Brain microvascular endothelial cell (primary cell): ENCODE results near the gene KRIT1.
"Not testable (repeated sequence)": the region's sequence is repeated elsewhere in the genome, so short reads cannot be mapped to it uniquely, and the experiment has no call there.

Source experiments
- DNase-seq: peaks from one replicate; pipeline ENCODE4 v3.0.0-alpha.2; 2020
- H3K27ac ChIP-seq: fragments of 250-450 bp; sonication (Bioruptor Pico); 2 replicates; pipeline ENCODE4 v1.5.1; 2020; ENCODE audit warnings: mild to moderate bottlenecking, moderate library complexity
- H3K27me3 ChIP-seq: fragments of 250-450 bp; sonication (Bioruptor Pico); replicated peaks from 2 replicates; pipeline ENCODE4 v1.5.1; 2020; ENCODE audit warnings: mild to moderate bottlenecking
- H3K36me3 ChIP-seq: fragments of 250-450 bp; sonication (Bioruptor Pico); replicated peaks from 2 replicates; pipeline ENCODE4 v1.5.1; 2020; ENCODE audit warnings: mild to moderate bottlenecking
- H3K4me3 ChIP-seq: 2 replicates; pipeline ENCODE4 v1.5.1; 2011; ENCODE audit warnings: low read depth, mild to moderate bottlenecking, control low read depth, low read length, moderate library complexity
- in situ Hi-C: cut with HindIII; loops from 2 replicates; pipeline ENCODE4 v1.10.0; 2017; ENCODE audit warnings: low sequenced_read_pairs, low pct_ligation_motif_present
- TF ChIP-seq, protein P1 (sequence below): IDR thresholded peaks from 2 replicates; pipeline ENCODE4 v1.5.1; 2011; ENCODE audit warnings: low read depth, mild to moderate bottlenecking, moderate library complexity, low read length, control low read depth, inconsistent platforms; ENCODE audit errors: missing control alignments

KRIT1 gene

GRCh38 chr7:92221766-92222165 is 23.9 kb downstream of the KRIT1 start:
- DNase-seq: no peak
- no peak overlapping the region for H3K4me3 ChIP-seq
- TF ChIP-seq, protein P1, sequence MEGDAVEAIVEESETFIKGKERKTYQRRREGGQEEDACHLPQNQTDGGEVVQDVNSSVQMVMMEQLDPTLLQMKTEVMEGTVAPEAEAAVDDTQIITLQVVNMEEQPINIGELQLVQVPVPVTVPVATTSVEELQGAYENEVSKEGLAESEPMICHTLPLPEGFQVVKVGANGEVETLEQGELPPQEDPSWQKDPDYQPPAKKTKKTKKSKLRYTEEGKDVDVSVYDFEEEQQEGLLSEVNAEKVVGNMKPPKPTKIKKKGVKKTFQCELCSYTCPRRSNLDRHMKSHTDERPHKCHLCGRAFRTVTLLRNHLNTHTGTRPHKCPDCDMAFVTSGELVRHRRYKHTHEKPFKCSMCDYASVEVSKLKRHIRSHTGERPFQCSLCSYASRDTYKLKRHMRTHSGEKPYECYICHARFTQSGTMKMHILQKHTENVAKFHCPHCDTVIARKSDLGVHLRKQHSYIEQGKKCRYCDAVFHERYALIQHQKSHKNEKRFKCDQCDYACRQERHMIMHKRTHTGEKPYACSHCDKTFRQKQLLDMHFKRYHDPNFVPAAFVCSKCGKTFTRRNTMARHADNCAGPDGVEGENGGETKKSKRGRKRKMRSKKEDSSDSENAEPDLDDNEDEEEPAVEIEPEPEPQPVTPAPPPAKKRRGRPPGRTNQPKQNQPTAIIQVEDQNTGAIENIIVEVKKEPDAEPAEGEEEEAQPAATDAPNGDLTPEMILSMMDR: no peak
- H3K27ac ChIP-seq: no peak overlapping the region
- peaks cover 41% of the 10 kb centered on the region for H3K36me3 ChIP-seq
- H3K27me3 ChIP-seq: no peaks in the 10 kb centered on the region
- in situ Hi-C loops: no loop called here

GRCh38 chr7:92206672-92207071 is 39.0 kb downstream of the KRIT1 start:
- no peak for DNase-seq
- peaks cover 26% of the 10 kb centered on the region for H3K36me3 ChIP-seq
- TF ChIP-seq, protein P1: no peak
- in situ Hi-C loops: no loop called here
- H3K27ac ChIP-seq: no peak overlapping the region
- no peak overlapping the region for H3K4me3 ChIP-seq
- no peaks in the 10 kb centered on the region for H3K27me3 ChIP-seq

DNA sequence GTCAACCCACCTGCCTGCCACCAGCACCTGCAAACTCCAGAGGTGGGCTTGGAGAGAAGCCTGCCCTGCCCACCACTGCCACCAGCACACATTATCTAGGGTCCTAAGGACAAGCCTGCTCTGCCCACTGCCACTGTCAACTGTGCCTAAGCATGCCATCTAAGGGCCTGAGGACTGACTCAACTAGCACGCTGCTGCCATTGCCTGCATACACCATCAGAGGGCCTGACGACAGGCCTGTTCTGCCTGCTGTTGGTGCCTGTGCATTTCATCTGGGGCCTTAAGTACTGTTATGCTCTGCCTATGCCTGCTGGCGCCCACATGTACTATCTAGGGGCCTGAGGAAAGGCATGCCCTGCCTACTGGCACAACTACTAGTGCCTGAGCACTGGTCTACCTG is 39.7 kb downstream of the KRIT1 start:
- TF ChIP-seq, protein P1: peak; percentile 1
- no peaks in the 10 kb centered on the region for H3K27me3 ChIP-seq
- peaks cover 21% of the 10 kb centered on the region for H3K36me3 ChIP-seq
- H3K4me3 ChIP-seq: no peak overlapping the region
- in situ Hi-C loops: no loop called here
- DNase-seq: no peak
- no peak overlapping the region for H3K27ac ChIP-seq

DNA sequence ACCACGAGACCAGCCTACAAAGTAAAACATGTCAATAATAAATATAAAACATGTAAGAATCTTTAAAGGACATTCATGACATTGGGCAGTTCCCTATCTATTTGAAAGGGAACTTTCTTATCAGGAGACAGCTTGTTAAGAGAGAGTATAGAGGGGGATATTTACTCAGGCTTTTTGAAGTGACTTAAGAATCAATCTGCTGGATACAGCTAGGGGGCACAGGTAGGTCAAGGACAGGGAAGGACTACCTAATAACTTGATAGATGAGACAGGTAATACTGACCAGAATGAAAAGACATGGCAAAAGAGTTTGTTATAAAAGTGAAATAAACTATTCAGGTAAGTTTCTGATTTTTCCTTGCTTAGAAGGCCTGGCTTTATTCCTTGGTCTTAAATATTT is 44.9 kb downstream of the KRIT1 start:
- in situ Hi-C loops: no loop called here
- H3K4me3 ChIP-seq: no peak overlapping the region
- DNase-seq: no peak
- TF ChIP-seq, protein P1: no peak
- no peak overlapping the region for H3K27ac ChIP-seq
- H3K27me3 ChIP-seq: no peaks in the 10 kb centered on the region
- H3K36me3 ChIP-seq: peaks cover 12% of the 10 kb centered on the region

- no peak for DNase-seq
- TF ChIP-seq, protein P1: no peak
- Histone ChIP-seq H3K4me3 (no peak overlapping the region), H3K27ac (no peak overlapping the region), H3K27me3 (no peaks in the 10 kb centered on the region), H3K36me3 (no peaks in the 10 kb centered on the region)
- in situ Hi-C loops: no loop called here
Observed at GRCh38 chr7:92192326-92192725, 53.4 kb downstream of the KRIT1 start.

DNA sequence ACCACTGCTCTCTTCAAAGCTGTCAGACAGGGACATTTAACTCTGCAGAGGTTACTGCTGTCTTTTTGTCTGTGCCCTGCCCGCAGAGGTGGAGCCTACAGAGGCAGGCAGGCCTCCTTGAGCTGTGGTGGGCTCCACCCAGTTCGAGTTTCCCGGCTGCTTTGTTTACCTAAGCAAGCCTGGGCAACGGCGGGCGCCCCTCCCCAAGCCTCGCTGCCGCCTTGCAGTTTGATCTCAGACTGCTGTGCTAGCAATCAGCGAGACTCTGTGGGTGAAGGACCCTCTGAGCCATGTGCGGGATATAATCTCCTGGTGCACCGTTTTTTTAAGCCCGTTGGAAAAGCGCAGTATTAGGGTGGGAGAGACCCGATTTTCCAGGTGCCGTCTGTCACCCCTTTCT is 56.5 kb downstream of the KRIT1 start:
- in situ Hi-C loops, H3K4me3 ChIP-seq, H3K36me3 ChIP-seq, DNase-seq, H3K27me3 ChIP-seq, H3K27ac ChIP-seq: not testable (repeated sequence)

DNA sequence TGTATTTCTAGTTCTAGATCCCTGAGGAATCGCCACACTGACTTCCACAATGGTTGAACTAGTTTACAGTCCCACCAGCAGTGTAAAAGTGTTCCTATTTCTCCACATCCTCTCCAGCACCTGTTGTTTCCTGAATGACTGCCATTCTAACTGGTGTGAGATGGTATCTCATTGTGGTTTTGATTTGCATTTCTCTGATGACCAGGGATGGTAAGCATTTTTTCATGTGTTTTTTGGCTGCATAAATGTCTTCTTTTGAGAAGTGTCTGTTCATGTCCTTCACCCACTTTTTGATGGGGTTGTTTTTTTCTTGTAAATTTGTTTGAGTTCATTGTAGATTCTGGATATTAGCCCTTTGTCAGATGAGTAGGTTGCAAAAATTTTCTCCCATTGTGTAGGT is 61.4 kb downstream of the KRIT1 start:
- H3K27me3 ChIP-seq, in situ Hi-C loops, H3K27ac ChIP-seq, H3K36me3 ChIP-seq, H3K4me3 ChIP-seq, DNase-seq: not testable (repeated sequence)
